ENCODE results near the gene PPID.
"Not testable (repeated sequence)": the region's sequence is repeated elsewhere in the genome, so short reads cannot be mapped to it uniquely, and the experiment has no call there.

Gene PPID

GRCh38 chr4:158767451-158767850 is 44.3 kb upstream of the PPID start:
- no peak overlapping the region for H3K27ac ChIP-seq
- TF ChIP-seq, protein P1, sequence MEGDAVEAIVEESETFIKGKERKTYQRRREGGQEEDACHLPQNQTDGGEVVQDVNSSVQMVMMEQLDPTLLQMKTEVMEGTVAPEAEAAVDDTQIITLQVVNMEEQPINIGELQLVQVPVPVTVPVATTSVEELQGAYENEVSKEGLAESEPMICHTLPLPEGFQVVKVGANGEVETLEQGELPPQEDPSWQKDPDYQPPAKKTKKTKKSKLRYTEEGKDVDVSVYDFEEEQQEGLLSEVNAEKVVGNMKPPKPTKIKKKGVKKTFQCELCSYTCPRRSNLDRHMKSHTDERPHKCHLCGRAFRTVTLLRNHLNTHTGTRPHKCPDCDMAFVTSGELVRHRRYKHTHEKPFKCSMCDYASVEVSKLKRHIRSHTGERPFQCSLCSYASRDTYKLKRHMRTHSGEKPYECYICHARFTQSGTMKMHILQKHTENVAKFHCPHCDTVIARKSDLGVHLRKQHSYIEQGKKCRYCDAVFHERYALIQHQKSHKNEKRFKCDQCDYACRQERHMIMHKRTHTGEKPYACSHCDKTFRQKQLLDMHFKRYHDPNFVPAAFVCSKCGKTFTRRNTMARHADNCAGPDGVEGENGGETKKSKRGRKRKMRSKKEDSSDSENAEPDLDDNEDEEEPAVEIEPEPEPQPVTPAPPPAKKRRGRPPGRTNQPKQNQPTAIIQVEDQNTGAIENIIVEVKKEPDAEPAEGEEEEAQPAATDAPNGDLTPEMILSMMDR (IDR thresholded peaks at IDR 0.05; ENCODE audit: low read depth, low read length): no peak
- H3K36me3 ChIP-seq: peaks cover 3% of the 10 kb centered on the region; the same call in 1 of the 2 replicates
- no peaks in the 10 kb centered on the region for H3K9me3 ChIP-seq (ENCODE audit: severe bottlenecking)
- no peak overlapping the region for H3K4me3 ChIP-seq (ENCODE audit: low read depth, low read length)
- DNase-seq: no peak
- H3K27me3 ChIP-seq (ENCODE audit: insufficient read depth, low read depth, severe bottlenecking): no peaks in the 10 kb centered on the region

- TF ChIP-seq, protein P1 (IDR thresholded peaks at IDR 0.05; ENCODE audit: low read depth, low read length): no peak
- Histone ChIP-seq H3K36me3 (peaks cover 3% of the 10 kb centered on the region; the same call in 1 of the 2 replicates), H3K27me3 (ENCODE audit: insufficient read depth, low read depth, severe bottlenecking) (no peaks in the 10 kb centered on the region), H3K27ac (no peak overlapping the region), H3K4me3 (ENCODE audit: low read depth, low read length) (no peak overlapping the region), H3K9me3 (ENCODE audit: severe bottlenecking) (no peaks in the 10 kb centered on the region)
- no peak for DNase-seq
These were observed 43.3 kb upstream of the PPID start for GRCh38 chr4:158766434-158767044.

GRCh38 chr4:158763462-158763861 is 40.3 kb upstream of the PPID start:
- no peak for DNase-seq
- Histone ChIP-seq H3K27me3 (ENCODE audit: insufficient read depth, low read depth, severe bottlenecking) (no peaks in the 10 kb centered on the region), H3K4me3 (ENCODE audit: low read depth, low read length) (no peak overlapping the region), H3K9me3 (ENCODE audit: severe bottlenecking) (peaks cover 8% of the 10 kb centered on the region), H3K36me3 (no peaks in the 10 kb centered on the region), H3K27ac (no peak overlapping the region)
- TF ChIP-seq, protein P1 (IDR thresholded peaks at IDR 0.05; ENCODE audit: low read depth, low read length): no peak

GRCh38 chr4:158762553-158762952 is 39.4 kb upstream of the PPID start:
- H3K4me3 ChIP-seq (ENCODE audit: low read depth, low read length): no peak overlapping the region
- H3K9me3 ChIP-seq (ENCODE audit: severe bottlenecking): peaks cover 8% of the 10 kb centered on the region
- no peak for DNase-seq
- H3K27me3 ChIP-seq (ENCODE audit: insufficient read depth, low read depth, severe bottlenecking): no peaks in the 10 kb centered on the region
- TF ChIP-seq, protein P1 (IDR thresholded peaks at IDR 0.05; ENCODE audit: low read depth, low read length): no peak
- H3K27ac ChIP-seq: no peak overlapping the region
- H3K36me3 ChIP-seq: no peaks in the 10 kb centered on the region

GRCh38 chr4:158760866-158761265 is 37.7 kb upstream of the PPID start:
- no peak for DNase-seq
- TF ChIP-seq, protein P1 (IDR thresholded peaks at IDR 0.05; ENCODE audit: low read depth, low read length): no peak
- no peaks in the 10 kb centered on the region for H3K27me3 ChIP-seq (ENCODE audit: insufficient read depth, low read depth, severe bottlenecking)

GRCh38 chr4:158759539-158759938 is 36.3 kb upstream of the PPID start:
- not testable (repeated sequence) for H3K4me3 ChIP-seq (ENCODE audit: low read depth, low read length)

More at GRCh38 chr4:158760866-158761265, 37.7 kb upstream of the PPID start:
- Histone ChIP-seq H3K9me3 (ENCODE audit: severe bottlenecking) (peaks cover 8% of the 10 kb centered on the region), H3K27ac (no peak overlapping the region), H3K36me3 (no peaks in the 10 kb centered on the region), H3K4me3 (ENCODE audit: low read depth, low read length) (no peak overlapping the region)

More at GRCh38 chr4:158759539-158759938, 36.3 kb upstream of the PPID start:
- H3K9me3 ChIP-seq (ENCODE audit: severe bottlenecking); H3K36me3 ChIP-seq; H3K27ac ChIP-seq; DNase-seq; H3K27me3 ChIP-seq (ENCODE audit: insufficient read depth, low read depth, severe bottlenecking): not testable (repeated sequence)

Data from WERI-Rb-1 (cell line).